Smooth muscle cell (in vitro differentiated cells): Measurements from ENCODE around the gene DKK1. TPM values are rescaled to one million over a fixed set of nuclear protein-coding genes. Genes with fewer than 3 reads are reported as not detected.

Source experiments
- DNase-seq: peaks from one replicate; lab custom pipeline; 2025; ENCODE audit not compliant: unreplicated experiment; lab: John Stamatoyannopoulos, UW
- H2AFZ ChIP-seq: fragments of 200-600 bp; sonication (generic); 2 replicates; pipeline ENCODE4 v1.6.0; 2016; ENCODE audit warnings: antibody characterized with exemption, low read depth, mild to moderate bottlenecking
- H3F3A ChIP-seq: fragments of 200-600 bp; sonication (generic); 2 replicates; pipeline ENCODE4 v1.6.0; 2017; ENCODE audit warnings: antibody characterized with exemption, low read depth
- H3K27ac ChIP-seq: fragments of 200-600 bp; sonication (generic); 2 replicates; pipeline ENCODE4 v1.5.1; 2016; ENCODE audit warnings: low read depth, mild to moderate bottlenecking
- H3K27me3 ChIP-seq: fragments of 200-600 bp; sonication (generic); 2 replicates; pipeline ENCODE4 v1.6.1; 2016; ENCODE audit warnings: low read depth, mild to moderate bottlenecking
- H3K36me3 ChIP-seq: fragments of 200-600 bp; sonication (generic); 2 replicates; pipeline ENCODE4 v1.5.1; 2016; ENCODE audit warnings: low read depth
- H3K4me1 ChIP-seq: fragments of 200-600 bp; sonication (generic); 2 replicates; pipeline ENCODE4 v1.5.1; 2016; ENCODE audit warnings: low read depth
- H3K4me2 ChIP-seq: fragments of 200-600 bp; sonication (generic); 2 replicates; pipeline ENCODE4 v1.6.0; 2016; ENCODE audit warnings: mild to moderate bottlenecking
- H3K4me3 ChIP-seq: fragments of 200-600 bp; sonication (generic); 2 replicates; pipeline ENCODE4 v1.5.1; 2016; ENCODE audit warnings: mild to moderate bottlenecking
- H3K79me2 ChIP-seq: fragments of 200-600 bp; sonication (generic); 2 replicates; pipeline ENCODE4 v1.6.0; 2016; ENCODE audit warnings: low read depth, mild to moderate bottlenecking
- H3K9ac ChIP-seq: fragments of 200-600 bp; sonication (generic); 2 replicates; pipeline ENCODE4 v1.6.0; 2016; ENCODE audit warnings: low read depth
- H3K9me3 ChIP-seq: fragments of 200-600 bp; sonication (generic); replicated peaks from 2 replicates; pipeline ENCODE4 v1.5.1; 2016; ENCODE audit warnings: low read depth
- H4K20me1 ChIP-seq: fragments of 200-600 bp; sonication (generic); 2 replicates; pipeline ENCODE4 v1.6.0; 2016; ENCODE audit warnings: low read depth
- WGBS: methylation state at CpG from one replicate; pipeline ENCODE4 v1.1.7; 2016; ENCODE audit warnings: low lambda C conversion rate; 5-methylcytosine and 5-hydroxymethylcytosine counted together
- polyA plus RNA-seq: library from polyadenylated mRNA; unstranded; fragments of >200 nt; fragmentation: Nextera tagmentation; extraction: Ambion mirVana; gene quantifications from 2 replicates; pipeline ENCODE4 v1.2.1, GENCODE V29; 2016
- total RNA-seq: library from RNA; depleted of rRNA; stranded (reverse); fragments of >200 nt; gene quantifications from 2 replicates; pipeline ENCODE4 v1.2.3, GENCODE V29; 2014
- TF ChIP-seq, protein P1 (sequence below): fragments of 200-600 bp; sonication (generic); IDR thresholded peaks from 2 replicates; pipeline ENCODE4 v1.5.1; 2017; ENCODE audit warnings: borderline replicate concordance, mild to moderate bottlenecking, antibody characterized with exemption; ENCODE audit not compliant: insufficient read depth, poor library complexity, severe bottlenecking

The DKK1 gene
- total and polyA plus RNA-seq, 2 experiments from 2014 or later: 59.5 to 76.6 TPM

DNA sequence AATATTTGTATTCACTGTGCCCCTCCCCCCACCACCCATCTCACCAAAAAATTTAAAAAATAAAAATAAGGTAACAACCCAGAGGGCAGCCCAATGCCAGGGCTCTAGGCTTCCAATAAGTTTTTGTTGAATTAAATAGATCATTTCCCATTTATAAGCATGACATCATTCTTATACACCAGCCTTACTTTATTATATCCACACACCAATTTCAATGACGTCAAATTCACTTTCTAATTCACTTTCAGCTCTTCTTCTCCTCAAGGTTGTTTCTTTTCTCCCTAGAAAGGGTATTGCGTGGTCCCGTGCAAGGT is 1.2 kb upstream of the DKK1 start:
- H3K4me2 ChIP-seq: peak overlapping the region; percentile 94
- DNase-seq: no peak
- no peaks in the 10 kb centered on the region for H3K9me3 ChIP-seq
- peak overlapping the region; percentile 62 for H2AFZ ChIP-seq
- H3K9ac ChIP-seq: peak overlapping the region; percentile 36
- TF ChIP-seq, protein P1, sequence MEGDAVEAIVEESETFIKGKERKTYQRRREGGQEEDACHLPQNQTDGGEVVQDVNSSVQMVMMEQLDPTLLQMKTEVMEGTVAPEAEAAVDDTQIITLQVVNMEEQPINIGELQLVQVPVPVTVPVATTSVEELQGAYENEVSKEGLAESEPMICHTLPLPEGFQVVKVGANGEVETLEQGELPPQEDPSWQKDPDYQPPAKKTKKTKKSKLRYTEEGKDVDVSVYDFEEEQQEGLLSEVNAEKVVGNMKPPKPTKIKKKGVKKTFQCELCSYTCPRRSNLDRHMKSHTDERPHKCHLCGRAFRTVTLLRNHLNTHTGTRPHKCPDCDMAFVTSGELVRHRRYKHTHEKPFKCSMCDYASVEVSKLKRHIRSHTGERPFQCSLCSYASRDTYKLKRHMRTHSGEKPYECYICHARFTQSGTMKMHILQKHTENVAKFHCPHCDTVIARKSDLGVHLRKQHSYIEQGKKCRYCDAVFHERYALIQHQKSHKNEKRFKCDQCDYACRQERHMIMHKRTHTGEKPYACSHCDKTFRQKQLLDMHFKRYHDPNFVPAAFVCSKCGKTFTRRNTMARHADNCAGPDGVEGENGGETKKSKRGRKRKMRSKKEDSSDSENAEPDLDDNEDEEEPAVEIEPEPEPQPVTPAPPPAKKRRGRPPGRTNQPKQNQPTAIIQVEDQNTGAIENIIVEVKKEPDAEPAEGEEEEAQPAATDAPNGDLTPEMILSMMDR: no peak
- H3K36me3 ChIP-seq: no peaks in the 10 kb centered on the region
- peaks cover 15% of the 10 kb centered on the region for H3F3A ChIP-seq
- H3K27ac ChIP-seq: no peak overlapping the region
- WGBS: 10% methylated on average over 3 of the region's 3 CpGs
- no peaks in the 10 kb centered on the region for H3K27me3 ChIP-seq
- peaks cover 14% of the 10 kb centered on the region for H3K4me1 ChIP-seq
- H3K4me3 ChIP-seq: peak overlapping the region; percentile 76
- H4K20me1 ChIP-seq: no peaks in the 10 kb centered on the region
- no peaks in the 10 kb centered on the region for H3K79me2 ChIP-seq

GRCh38 chr10:52313256-52313932 is 687 bp upstream of the DKK1 start:
- no peaks in the 10 kb centered on the region for H3K9me3 ChIP-seq
- H3K4me1 ChIP-seq: peaks cover 19% of the 10 kb centered on the region
- under 1% methylated on average over 26 of the region's 26 CpGs for WGBS
- H3K4me2 ChIP-seq: peak overlapping the region; percentile 94
- no peaks in the 10 kb centered on the region for H3K36me3 ChIP-seq
- H3K4me3 ChIP-seq: peak overlapping the region; percentile 76
- H3K9ac ChIP-seq: peak overlapping the region; percentile 54
- TF ChIP-seq, protein P1: no peak
- peak overlapping the region; percentile 62 for H2AFZ ChIP-seq
- DNase-seq: no peak
- no peak overlapping the region for H3K27ac ChIP-seq
- no peaks in the 10 kb centered on the region for H3K27me3 ChIP-seq
- no peaks in the 10 kb centered on the region for H3K79me2 ChIP-seq
- no peaks in the 10 kb centered on the region for H4K20me1 ChIP-seq
- H3F3A ChIP-seq: peaks cover 19% of the 10 kb centered on the region

- Histone ChIP-seq H3K4me1 (peaks cover 30% of the 10 kb centered on the region), H4K20me1 (no peaks in the 10 kb centered on the region), H3K27me3 (no peaks in the 10 kb centered on the region), H3K9ac (peak overlapping the region; percentile 54), H3K27ac (peak overlapping the region; percentile 95), H2AFZ (peak overlapping the region; percentile 62), H3F3A (peaks cover 24% of the 10 kb centered on the region), H3K4me3 (peak overlapping the region; percentile 76), H3K4me2 (peak overlapping the region; percentile 94), H3K79me2 (no peaks in the 10 kb centered on the region), H3K36me3 (no peaks in the 10 kb centered on the region), H3K9me3 (no peaks in the 10 kb centered on the region)
- TF ChIP-seq, protein P1: no peak
- peak; percentile 39 for DNase-seq
- WGBS: 13% methylated on average over 36 of the region's 36 CpGs
These were observed 906 bp downstream of the DKK1 start for GRCh38 chr10:52314822-52315552.
